K562 (cell line): Measurements from ENCODE around the gene RHBDF2. TPM values are rescaled to one million over a fixed set of nuclear protein-coding genes. Genes with fewer than 3 reads are reported as not detected.

Experiments
- ATAC-seq: fragments of 200-7000 bp; cut with Tn5 transposase; 3 replicates; pipeline ENCODE4 v1.9.1; 2020; ENCODE audit warnings: moderate library complexity
- BruUV-seq: library from RNA; stranded (reverse); fragments of 400-500 nt; replicated peaks from 2 replicates; lab custom pipeline; 2021; lab: Mats Ljungman, UMichigan
- CTCF ChIA-PET: fragments of 300-600 bp; formaldehyde crosslinking; extraction: SDS; loops from one replicate; lab custom pipeline; 2021; ENCODE audit warnings: low intra/inter-chr PET ratio; lab: Yijun Ruan, JAX
- POLR2A ChIA-PET: fragments of 300-600, 350-650 bp; sonication (Branson Sonifier 250); formaldehyde crosslinking; extraction: SDS; loops from one replicate; lab custom pipeline; 2021; ENCODE audit warnings: antibody characterized with exemption, inconsistent platforms; lab: Yijun Ruan, JAX
- DNase-seq, 4 experiments: peaks; one replicate each; pipeline versions ENCODE4 v3.0.0 to v3.0.0-alpha.2; 2011 to 2018; ENCODE audit warnings: low spot score in 3 of 4, mixed read lengths in 3 of 4; ENCODE audit errors: extremely low read depth in 1 of 4
- FAIRE-seq: peaks from 2 replicates; lab custom pipeline; 2011; peaks lifted over from hg19 to GRCh38; lab: Jason Lieb, UNC
- H2AFZ ChIP-seq: 2 replicates; pipeline ENCODE4 v1.6.0; 2011; ENCODE audit warnings: low read depth, low read length, control low read depth, inconsistent platforms
- H3K27ac ChIP-seq: fragments of 200-600 bp; 3 replicates; pipeline ENCODE4 v1.8.0; 2011; ENCODE audit warnings: low read depth, mild to moderate bottlenecking, control low read depth, inconsistent platforms, low read length, moderate library complexity, mixed read lengths; ENCODE audit errors: extremely low read depth
- H3K27me3 ChIP-seq, 2 experiments: fragments of 300-600 bp in 1 of 2; 2 replicates in 1 of 2; 3 replicates in 1 of 2; pipeline versions ENCODE4 v1.6.0 to v1.8.0; 2011; ENCODE audit warnings: inconsistent platforms in 2 of 2, low read length in 2 of 2, mild to moderate bottlenecking in 1 of 2, mixed read lengths in 1 of 2, moderate library complexity in 1 of 2; ENCODE audit not compliant: control insufficient read depth in 2 of 2, insufficient read depth in 2 of 2
- H3K36me3 ChIP-seq: fragments of 300-600 bp; 3 replicates; pipeline ENCODE4 v1.8.0; 2011; ENCODE audit warnings: mild to moderate bottlenecking, low read length, inconsistent platforms; ENCODE audit not compliant: control insufficient read depth, insufficient read depth
- H3K4me1 ChIP-seq, 2 experiments: fragments of 200-600 bp in 1 of 2; replicated peaks in 1 of 2; 2 replicates in 1 of 2; 3 replicates in 1 of 2; pipeline versions ENCODE4 v1.5.1 to v1.8.0; 2011; ENCODE audit warnings: inconsistent platforms in 2 of 2, low read length in 2 of 2, mild to moderate bottlenecking in 1 of 2, mixed read lengths in 1 of 2, moderate library complexity in 1 of 2; ENCODE audit not compliant: control insufficient read depth in 2 of 2, insufficient read depth in 2 of 2
- H3K4me2 ChIP-seq: 2 replicates; pipeline ENCODE4 v1.6.1; 2011; ENCODE audit warnings: low read length, control low read depth, inconsistent platforms, mixed read lengths; ENCODE audit not compliant: insufficient read depth
- H3K4me3 ChIP-seq: fragments of 200-600 bp; sonication (generic), shearing (Covaris generic); 2 replicates; pipeline ENCODE4 v1.5.1; 2016; ENCODE audit warnings: control low read depth, inconsistent platforms
- H3K79me2 ChIP-seq: fragments of 200-600 bp; 3 replicates; pipeline ENCODE4 v1.8.0; 2011; ENCODE audit warnings: low read length, inconsistent platforms; ENCODE audit not compliant: control insufficient read depth, insufficient read depth
- H3K9ac ChIP-seq, 2 experiments: 2 replicates each; pipeline versions ENCODE4 v1.6.0 to v1.6.1; 2011; ENCODE audit warnings: low read depth in 2 of 2, low read length in 2 of 2, control low read depth in 1 of 2, inconsistent platforms in 1 of 2, mild to moderate bottlenecking in 1 of 2, mixed read lengths in 1 of 2; ENCODE audit not compliant: insufficient read depth in 1 of 2
- H3K9me1 ChIP-seq: one replicate; pipeline ENCODE4 v1.6.0; 2011; ENCODE audit warnings: inconsistent platforms, mild to moderate bottlenecking, low read length, moderate library complexity; ENCODE audit not compliant: control insufficient read depth, insufficient read depth
- H3K9me3 ChIP-seq: replicated peaks from 2 replicates; pipeline ENCODE4 v1.5.1; 2011; ENCODE audit warnings: low read depth, low read length, inconsistent platforms; ENCODE audit not compliant: control insufficient read depth, insufficient read depth
- H4K20me1 ChIP-seq: replicated peaks from 2 replicates; pipeline ENCODE4 v1.6.1; 2011; ENCODE audit warnings: low read length, inconsistent platforms, mixed read lengths; ENCODE audit not compliant: control insufficient read depth, insufficient read depth
- BCOR ChIP-seq: fragments of 450-650 bp; IDR thresholded peaks from 2 replicates; pipeline ENCODE4 v1.6.1; 2016
- CAMTA2 ChIP-seq: fragments of 250-450 bp; sonication (Bioruptor Pico); conservative IDR thresholded peaks from 2 replicates; pipeline ENCODE4 v1.5.1; 2022
- DPF2 ChIP-seq: fragments of 450-650 bp; IDR thresholded peaks from 2 replicates; pipeline ENCODE4 v1.6.1; 2016
- ESRRB ChIP-seq: fragments of 250-450 bp; sonication (Bioruptor Pico); IDR thresholded peaks from 2 replicates; pipeline ENCODE4 v1.5.0; 2020; ENCODE audit warnings: mild to moderate bottlenecking, moderate library complexity, borderline replicate concordance
- HNRNPUL1 ChIP-seq: fragments of 200-400 bp; formaldehyde crosslinking; IDR thresholded peaks from 2 replicates; pipeline ENCODE4 v1.6.1; 2017; ENCODE audit warnings: low read length
- MCM2 ChIP-seq: fragments of 450-650 bp; IDR thresholded peaks from 2 replicates; pipeline ENCODE4 v1.6.1; 2017; ENCODE audit warnings: low read depth, mild to moderate bottlenecking
- NBN ChIP-seq: fragments of 450-650 bp; IDR thresholded peaks from 2 replicates; pipeline ENCODE4 v1.6.1; 2016; ENCODE audit warnings: low read depth, mild to moderate bottlenecking
- NCOA2 ChIP-seq, 2 experiments: fragments of 450-650 bp; IDR thresholded peaks; 2 replicates each; pipeline ENCODE4 v1.6.1; 2018; ENCODE audit warnings: mild to moderate bottlenecking in 2 of 2, moderate library complexity in 1 of 2; ENCODE audit not compliant: partially characterized antibody in 2 of 2
- NCOA4 ChIP-seq: fragments of 450-650 bp; IDR thresholded peaks from 2 replicates; pipeline ENCODE4 v1.6.1; 2018; ENCODE audit warnings: mild to moderate bottlenecking; ENCODE audit not compliant: partially characterized antibody
- NCOR1 ChIP-seq: fragments of 450-650 bp; IDR thresholded peaks from 2 replicates; pipeline ENCODE4 v1.6.1; 2016; ENCODE audit warnings: mild to moderate bottlenecking, moderate library complexity
- OTX1 ChIP-seq: fragments of 450-650 bp; formaldehyde crosslinking; IDR thresholded peaks from 2 replicates; pipeline ENCODE4 v1.4.0; 2022; ENCODE audit warnings: mild to moderate bottlenecking
- POLR2H ChIP-seq: IDR thresholded peaks from 2 replicates; pipeline ENCODE4 v1.6.1; 2016; ENCODE audit warnings: missing genetic modification characterization, low read depth, mild to moderate bottlenecking, control low read depth, missing compliant biosample characterization, moderate library complexity
- TBP ChIP-seq: optimal IDR thresholded peaks from 2 replicates; pipeline ENCODE3; 2011; ENCODE audit warnings: low read depth, low read length, improper control_type of control experiment
- ZFPM2 ChIP-seq: fragments of 250-450 bp; sonication (Bioruptor Pico); IDR thresholded peaks from 2 replicates; pipeline ENCODE4 v1.5.1; 2022; ENCODE audit warnings: mild to moderate bottlenecking
- ZNF239 ChIP-seq: fragments of 250-450 bp; sonication (Bioruptor Pico); IDR thresholded peaks from 2 replicates; pipeline ENCODE4 v1.4.0; 2020; ENCODE audit warnings: mild to moderate bottlenecking
- ZNF24 ChIP-seq: fragments of 450-650 bp; IDR thresholded peaks from 2 replicates; pipeline ENCODE4 v1.6.1; 2016
- ZNF507 ChIP-seq: conservative IDR thresholded peaks from 2 replicates; pipeline ENCODE4 v1.6.1; 2017; ENCODE audit warnings: missing genetic modification characterization, missing compliant biosample characterization
- WGBS: fragments of 100-300 bp; shearing (Covaris generic); methylation state at CpG from one replicate; pipeline ENCODE4 v1.1.6; 2016; ENCODE audit warnings: low coverage, mixed read lengths; ENCODE audit not compliant: insufficient coverage; ENCODE audit errors: missing lambda C conversion rate; 5-methylcytosine and 5-hydroxymethylcytosine counted together
- in situ Hi-C: fragments of 300-500 bp; cut with MboI; formaldehyde crosslinking; loops from 4 replicates; pipeline ENCODE4 v1.15.0; 2018; ENCODE audit warnings: inconsistent platforms, mixed read lengths
- intact Hi-C: fragments of 100-400 bp; cut with micrococcal nuclease; formaldehyde crosslinking; loops from 2 replicates; pipeline ENCODE4 v1.14.2; 2022
- polyA plus RNA-seq, 8 experiments: library from polyadenylated mRNA; depleted of rRNA in 4 of 8; stranded (reverse) in 5 of 8; unstranded in 3 of 8; fragments of >200 nt; fragmentation: Nextera tagmentation in 2 of 8; fragmentation: Illumina TruSeq in 1 of 8; extraction: Ambion mirVana in 2 of 8; extraction: Trizol in 1 of 8; gene quantifications; 2 replicates each; pipeline versions ENCODE4 v1.2.1 to v1.2.3, GENCODE V29; 2011 to 2014; ENCODE audit warnings: inconsistent platforms in 1 of 8, missing spikeins in 1 of 8
- total RNA-seq, 7 experiments: library from RNA; depleted of rRNA in 6 of 7; stranded (reverse); fragments of >200 nt in 6 of 7; fragmentation: Illumina TruSeq in 2 of 7; extraction: Trizol in 2 of 7; gene quantifications; 2 replicates each; pipeline versions ENCODE4 v1.2.1 to v1.2.3, GENCODE V29; 2011 to 2021; ENCODE audit warnings: low replicate concordance in 1 of 7
- TF ChIP-seq, protein P1 (sequence below): sonication (generic); formaldehyde crosslinking; IDR thresholded peaks from 2 replicates; pipeline ENCODE4 v1.8.1; 2022; ENCODE audit warnings: missing genetic modification reagents
- TF ChIP-seq, protein P2 (sequence below): sonication (generic); formaldehyde crosslinking; IDR thresholded peaks from 2 replicates; pipeline ENCODE4 v1.8.1; 2023; ENCODE audit warnings: mild to moderate bottlenecking, missing genetic modification reagents

The RHBDF2 gene
- total and polyA plus RNA-seq, 9 of the 15 experiments (the other 6 are each of a cell fraction or from before 2014, with no cell fraction given) = 0.04 to 2.8 (median 1.1) TPM

DNA sequence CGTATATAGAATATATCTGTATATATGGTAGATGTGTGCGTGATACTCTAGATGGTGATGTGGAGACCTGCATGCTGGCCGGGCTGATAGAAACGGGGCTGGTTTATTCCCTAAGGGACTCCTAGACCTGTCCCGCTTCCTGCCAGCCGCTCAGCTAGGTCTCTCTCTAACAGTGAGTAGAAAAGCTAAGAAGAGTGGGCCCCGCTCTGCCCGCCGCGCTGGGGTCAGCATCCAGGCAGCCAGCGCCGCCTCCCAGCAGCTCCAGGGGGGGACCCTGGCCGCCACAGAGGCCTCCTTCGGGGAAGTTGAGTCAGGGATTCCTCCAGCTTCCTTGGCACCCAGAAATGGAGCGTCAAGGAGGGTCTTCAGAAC lies 26.9 kb upstream of the RHBDF2 start (continued):
- TF ChIP-seq NCOA2 (IDR thresholded peaks at IDR 0.05; ENCODE audit: partially characterized antibody in 2 of 2) (no peak), OTX1 (no peak), CAMTA2 (no peak), NCOR1 (no peak), NCOA4 (no peak), NBN (no peak), ESRRB (no peak)
- TF ChIP-seq, protein P1, sequence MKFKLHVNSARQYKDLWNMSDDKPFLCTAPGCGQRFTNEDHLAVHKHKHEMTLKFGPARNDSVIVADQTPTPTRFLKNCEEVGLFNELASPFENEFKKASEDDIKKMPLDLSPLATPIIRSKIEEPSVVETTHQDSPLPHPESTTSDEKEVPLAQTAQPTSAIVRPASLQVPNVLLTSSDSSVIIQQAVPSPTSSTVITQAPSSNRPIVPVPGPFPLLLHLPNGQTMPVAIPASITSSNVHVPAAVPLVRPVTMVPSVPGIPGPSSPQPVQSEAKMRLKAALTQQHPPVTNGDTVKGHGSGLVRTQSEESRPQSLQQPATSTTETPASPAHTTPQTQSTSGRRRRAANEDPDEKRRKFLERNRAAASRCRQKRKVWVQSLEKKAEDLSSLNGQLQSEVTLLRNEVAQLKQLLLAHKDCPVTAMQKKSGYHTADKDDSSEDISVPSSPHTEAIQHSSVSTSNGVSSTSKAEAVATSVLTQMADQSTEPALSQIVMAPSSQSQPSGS (CRISPR knock-in tag) = no peak
- TF ChIP-seq, all 486 proteins: peak for 0

DNA sequence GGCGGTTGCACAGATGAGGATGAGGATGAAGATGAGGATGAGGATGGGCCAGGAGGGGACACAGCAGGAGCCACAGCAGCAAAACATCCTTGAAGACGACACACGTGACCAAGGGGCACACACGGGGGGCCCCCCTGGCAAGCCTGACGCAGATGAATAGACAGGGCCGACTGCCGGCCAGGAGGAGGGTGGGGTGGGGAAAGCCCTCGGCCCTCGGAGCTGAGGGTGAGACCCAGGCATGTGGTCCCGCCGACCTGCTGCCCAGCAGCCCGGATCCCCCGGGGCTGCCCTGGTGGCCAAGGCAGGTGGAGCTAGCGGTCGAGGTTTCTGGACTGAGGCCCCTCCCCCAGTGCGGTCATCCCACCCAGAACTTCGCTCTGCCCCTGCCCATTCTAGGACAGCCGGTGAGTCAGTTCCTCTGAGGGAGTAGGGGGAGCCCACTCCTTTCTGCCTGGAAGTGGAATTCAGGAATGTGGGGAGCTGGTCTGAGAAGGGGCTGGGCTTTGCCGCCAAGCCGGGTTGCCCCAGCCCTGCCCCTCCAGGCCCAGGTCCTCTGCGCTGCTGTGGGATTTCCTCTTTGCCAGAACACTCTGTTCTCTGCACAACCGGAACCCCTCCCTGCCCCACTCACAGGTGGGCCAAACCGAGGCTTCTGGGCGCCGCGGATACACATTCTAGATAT lies 26.3 kb upstream of the RHBDF2 start:
- H2AFZ ChIP-seq = peak overlapping the region; percentile 27; the same call in 1 of the 2 replicates
- FAIRE-seq (no peak), ATAC-seq (no peak), DNase-seq (peak in 2 of 4 experiments; percentile 33 to 44)
- ChIA-PET CTCF (no interaction called here), POLR2A (interaction anchor here (1.5 to 2.4 kb wide), 3 partner anchors 13 to 30 kb away, joined by 3 to 18 read pairs (median 8); partner anchors contain the start of gene PRCD)
- no peaks in the 10 kb centered on the region for H3K27me3 ChIP-seq
- H4K20me1 ChIP-seq = no peaks in the 10 kb centered on the region
- intact Hi-C loops (loop anchor here (1.0 kb wide), 1 partner anchor 20 kb away; no protein-coding TSS in a partner anchor), in situ Hi-C loops (no loop called here)
- no peak overlapping the region for H3K4me3 ChIP-seq
- no peaks in the 10 kb centered on the region for H3K9me3 ChIP-seq
- H3K79me2 ChIP-seq = no peaks in the 10 kb centered on the region
- no TSS peak for BruUV-seq
- H3K9me1 ChIP-seq = no peaks in the 10 kb centered on the region
- H3K4me1 ChIP-seq = peaks cover 33 to 59% of the 10 kb centered on the region in 2 experiments
- H3K4me2 ChIP-seq = no peak overlapping the region
- H3K36me3 ChIP-seq = no peaks in the 10 kb centered on the region; the same call in 2 of the 3 replicates
- no peak overlapping the region for H3K27ac ChIP-seq
- H3K9ac ChIP-seq = peak overlapping the region in 1 of 2 experiments; percentile 62; a peak in 1 of 4 replicates
- 82% methylated on average over 24 of the region's 26 CpGs for WGBS
- TF ChIP-seq BCOR = no peak
- TF ChIP-seq POLR2H = no peak
- no peak for TF ChIP-seq ESRRB
- TF ChIP-seq, protein P2, sequence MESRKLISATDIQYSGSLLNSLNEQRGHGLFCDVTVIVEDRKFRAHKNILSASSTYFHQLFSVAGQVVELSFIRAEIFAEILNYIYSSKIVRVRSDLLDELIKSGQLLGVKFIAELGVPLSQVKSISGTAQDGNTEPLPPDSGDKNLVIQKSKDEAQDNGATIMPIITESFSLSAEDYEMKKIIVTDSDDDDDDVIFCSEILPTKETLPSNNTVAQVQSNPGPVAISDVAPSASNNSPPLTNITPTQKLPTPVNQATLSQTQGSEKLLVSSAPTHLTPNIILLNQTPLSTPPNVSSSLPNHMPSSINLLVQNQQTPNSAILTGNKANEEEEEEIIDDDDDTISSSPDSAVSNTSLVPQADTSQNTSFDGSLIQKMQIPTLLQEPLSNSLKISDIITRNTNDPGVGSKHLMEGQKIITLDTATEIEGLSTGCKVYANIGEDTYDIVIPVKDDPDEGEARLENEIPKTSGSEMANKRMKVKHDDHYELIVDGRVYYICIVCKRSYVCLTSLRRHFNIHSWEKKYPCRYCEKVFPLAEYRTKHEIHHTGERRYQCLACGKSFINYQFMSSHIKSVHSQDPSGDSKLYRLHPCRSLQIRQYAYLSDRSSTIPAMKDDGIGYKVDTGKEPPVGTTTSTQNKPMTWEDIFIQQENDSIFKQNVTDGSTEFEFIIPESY = peak; percentile 68
- TF ChIP-seq ZNF24 = no peak
- no peak for TF ChIP-seq MCM2
- no peak for TF ChIP-seq ZNF239 (CRISPR knock-in tag)
- no peak for TF ChIP-seq ZNF507 (tag)
- no peak for TF ChIP-seq NCOA4
- TF ChIP-seq DPF2 = no peak
- TF ChIP-seq HNRNPUL1 = no peak
- no peak for TF ChIP-seq ZFPM2 (CRISPR knock-in tag)
- TF ChIP-seq TBP = no peak
